Heart right ventricle (tissue), 16 donors: ENCODE measurements around the gene P3H2. TPM values are rescaled to one million over a fixed set of nuclear protein-coding genes. Genes with fewer than 3 reads are reported as not detected.
A peak's percentile ranks its signal among the peaks of the same experiment; 100 is the strongest.

Source experiments
- ATAC-seq, 8 donors: fragments of 200-7000 bp; cut with Tn5 transposase; one replicate each; pipeline ENCODE4 v1.9.1; 2020; ENCODE audit warnings: mild to moderate bottlenecking in 8 of 8, moderate library complexity in 8 of 8, moderate number of reproducible peaks in 1 of 8
- DNase-seq, 2 donors: peaks; one replicate each; pipeline ENCODE4 v3.0.0-alpha.2; 2020
- H3K27ac ChIP-seq, 10 donors: fragments of 200-600 bp; sonication (generic) in 2 of 10; one replicate each; pipeline versions ENCODE4 v1.5.0 to v1.8.0; 2020 to 2022; ENCODE audit warnings: mild to moderate bottlenecking in 3 of 10
- H3K27me3 ChIP-seq, 7 donors: fragments of 200-600 bp; one replicate each; pipeline ENCODE4 v1.8.0; 2021 to 2022; ENCODE audit warnings: mild to moderate bottlenecking in 2 of 7
- H3K36me3 ChIP-seq, 9 donors: fragments of 200-600 bp; sonication (generic) in 1 of 9; one replicate each; pipeline versions ENCODE4 v1.5.0 to v1.8.0; 2020 to 2022; ENCODE audit warnings: mild to moderate bottlenecking in 2 of 9
- H3K4me1 ChIP-seq, 9 donors: fragments of 200-600 bp; sonication (generic) in 1 of 9; one replicate each; pipeline versions ENCODE4 v1.5.0 to v1.8.0; 2020 to 2022; ENCODE audit warnings: mild to moderate bottlenecking in 4 of 9
- H3K4me3 ChIP-seq, 10 donors: fragments of 200-600 bp; sonication (generic) in 2 of 10; one replicate each; pipeline versions ENCODE4 v1.5.0 to v1.8.0; 2020 to 2022; ENCODE audit warnings: mild to moderate bottlenecking in 7 of 10, moderate library complexity in 2 of 10
- H3K9me3 ChIP-seq, 11 donors: fragments of 200-600 bp in 10 of 11; sonication (generic) in 2 of 11; one replicate each; pipeline versions ENCODE4 v1.5.0 to v1.8.0; 2013 to 2022; ENCODE audit warnings: mild to moderate bottlenecking in 2 of 11, control low read depth in 1 of 11, moderate library complexity in 1 of 11
- CTCF ChIP-seq, 9 donors: fragments of 200-600 bp; sonication (generic) in 2 of 9; IDR thresholded peaks; one replicate each; pipeline versions ENCODE4 v1.5.0 to v1.8.0; 2021 to 2022; ENCODE audit warnings: antibody characterized with exemption in 9 of 9, mild to moderate bottlenecking in 5 of 9, moderate library complexity in 1 of 9
- WGBS, 2 donors: extraction: QIAGEN DNeasy Blood & Tissue Kit; methylation state at CpG; one replicate each; pipeline ENCODE4 v1.1.7; 2013; ENCODE audit warnings: inconsistent platforms in 1 of 2; 5-methylcytosine and 5-hydroxymethylcytosine counted together
- intact Hi-C, 10 donors: fragments of 100-400 bp; cut with DNase I; formaldehyde crosslinking; loops; one replicate each; pipeline versions ENCODE4 v1.11.1 to v1.14.2; 2022
- polyA plus RNA-seq, 2 donors: library from polyadenylated mRNA; stranded (reverse); fragments of 200-250 nt; gene quantifications; one replicate each; pipeline ENCODE4 v1.2.3, GENCODE V29; 2013
- total RNA-seq, 10 donors: library from RNA; stranded (reverse); fragmentation: NEBNext Ultra II Directional in 3 of 10; extraction: Animal tissue kit (Norgen Biotek cat#: 25700) in 3 of 10; gene quantifications; one replicate each; pipeline versions ENCODE4 v1.2.1 to v1.2.4, GENCODE V29; 2021 to 2023
- donor health status: Arrhythmogenic right ventricular cardiomyopathy.
- donor health status: ischemic (EF 13 %, LVEDD 7.1; RV severe dilation, severe dysfunction).
- donor health status: healthy with polysubstance abuse.
- donor health status: DM: no; HTN: yes; CAD: no.
- donor health status: DM: no; HTN: no; CAD: no.
- donor health status: ischemic (EF 25% LVEDD 6.9; RV normal size, moderate dysfunction).
- donor health status: ischemic (EF 25% LVEDD 5.7; RV mildly dilated, moderate dysfunction).
- donor health status: healthy.
- donor health status: DM: yes; HTN: yes; CAD: no.
- donor health status: Ischemic cardiomyopathy.
- donor health status: ischemic (EF 35%, LVEDD 5.7; RV mildly dilated, moderate dysfunction).
- donor health status: nonischemic (EF 11% LVEDD 7.7; RV severe dilation, severe dysfunction).
- donor health status: DM: yes; HTN: yes; CAD: no.
- donor health status: PGD.
- donor health status: ischemic (EF 29% LVEDD 5.4; RV normal size, mild dysfunction).
- donor health status: nonischemic (EF 23%, LVEDD 6.1; RV moderate dilation, normal function).

P3H2 gene
- total and polyA plus RNA-seq, 12 donors: 0.49 to 28.8 (median 3.5) TPM

- intact Hi-C loops: no loop called here
- Histone ChIP-seq H3K27ac (no peak overlapping the region), H3K27me3 (no peaks in the 10 kb centered on the region), H3K4me1 (peaks cover 0 to 26% (median 24%) of the 10 kb centered on the region in 9 donors), H3K36me3 (no peaks in the 10 kb centered on the region), H3K4me3 (no peak overlapping the region), H3K9me3 (no peaks in the 10 kb centered on the region)
- DNase-seq (no peak), ATAC-seq (no peak)
- TF ChIP-seq CTCF (IDR thresholded peaks at IDR 0.05): no peak
- 94 to 96% methylated on average over 3 of the region's 3 CpGs for WGBS, 2 donors
Observed at GRCh38 chr3:189983612-189984011, 137.1 kb downstream of the P3H2 start.

GRCh38 chr3:189982321-189982945 lies 138.3 kb downstream of the P3H2 start:
- no peak for TF ChIP-seq CTCF (IDR thresholded peaks at IDR 0.05)
- Histone ChIP-seq H3K4me3 (no peak overlapping the region), H3K27ac (peak overlapping the region in 1 of 10 donors; percentile 53), H3K4me1 (peaks cover 0 to 26% (median 24%) of the 10 kb centered on the region in 9 donors), H3K27me3 (no peaks in the 10 kb centered on the region), H3K9me3 (no peaks in the 10 kb centered on the region), H3K36me3 (no peaks in the 10 kb centered on the region)
- DNase-seq (no peak), ATAC-seq (peak in 3 of 8 donors; percentile 45 to 67 (median 52))
- intact Hi-C loops: no loop called here
- 38 to 54% methylated on average over 5 of the region's 5 CpGs for WGBS, 2 donors

- no peaks in the 10 kb centered on the region for H3K27me3 ChIP-seq
- peak in 1 of 2 donors; percentile 20 for DNase-seq
- intact Hi-C loops: no loop called here
- no peak overlapping the region for H3K4me3 ChIP-seq
- no peak for TF ChIP-seq CTCF (IDR thresholded peaks at IDR 0.05)
- peaks cover 0 to 30% (median 24%) of the 10 kb centered on the region in 9 donors for H3K4me1 ChIP-seq
- H3K27ac ChIP-seq: peak overlapping the region in 5 of 10 donors; percentile 15 to 53 (median 21)
- no peaks in the 10 kb centered on the region for H3K9me3 ChIP-seq
- peak; percentile 53 to 84 (median 76) for ATAC-seq
- no peaks in the 10 kb centered on the region for H3K36me3 ChIP-seq
Observed at GRCh38 chr3:189981668-189982067, 139.0 kb downstream of the P3H2 start.

GRCh38 chr3:189978753-189979152 lies 141.9 kb downstream of the P3H2 start:
- no peak overlapping the region for H3K4me3 ChIP-seq
- H3K9me3 ChIP-seq: no peaks in the 10 kb centered on the region
- no peaks in the 10 kb centered on the region for H3K27me3 ChIP-seq
- peaks cover 0 to 38% (median 24%) of the 10 kb centered on the region in 9 donors for H3K4me1 ChIP-seq
- no peaks in the 10 kb centered on the region for H3K36me3 ChIP-seq
- DNase-seq: no peak
- intact Hi-C loops: loop anchor here in 2 of 10 donors (10.0 kb wide), 2 partner anchors 146 to 446 kb away; partner anchors contain the start of gene P3H2 (in 1 of the 2)
- WGBS, 2 donors: 88 to 89% methylated on average over 3 of the region's 3 CpGs
- no peak overlapping the region for H3K27ac ChIP-seq
- no peak for TF ChIP-seq CTCF (IDR thresholded peaks at IDR 0.05)
- ATAC-seq: no peak
